Suppressor macrophage (primary cell): ENCODE results near the gene SPN.
A peak's percentile ranks its signal among the peaks of the same experiment; 100 is the strongest.
"Not testable (repeated sequence)": the region's sequence is repeated elsewhere in the genome, so short reads cannot be mapped to it uniquely, and the experiment has no call there.

Experiments
- DNase-seq, 4 experiments: peaks; one replicate each; pipeline ENCODE4 v3.0.0-alpha.2; 2020 to 2022
- total RNA-seq, 17 experiments: gene quantifications; one replicate each; lab custom pipeline; 2026; ENCODE audit warnings: mixed read lengths in 6 of 17, inconsistent platforms in 3 of 17; lab: John Stamatoyannopoulos, UW

The SPN gene, protein sequence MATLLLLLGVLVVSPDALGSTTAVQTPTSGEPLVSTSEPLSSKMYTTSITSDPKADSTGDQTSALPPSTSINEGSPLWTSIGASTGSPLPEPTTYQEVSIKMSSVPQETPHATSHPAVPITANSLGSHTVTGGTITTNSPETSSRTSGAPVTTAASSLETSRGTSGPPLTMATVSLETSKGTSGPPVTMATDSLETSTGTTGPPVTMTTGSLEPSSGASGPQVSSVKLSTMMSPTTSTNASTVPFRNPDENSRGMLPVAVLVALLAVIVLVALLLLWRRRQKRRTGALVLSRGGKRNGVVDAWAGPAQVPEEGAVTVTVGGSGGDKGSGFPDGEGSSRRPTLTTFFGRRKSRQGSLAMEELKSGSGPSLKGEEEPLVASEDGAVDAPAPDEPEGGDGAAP
- 87.3 to 439 (median 251) reads per million in 17 experiments for total RNA-seq

DNA sequence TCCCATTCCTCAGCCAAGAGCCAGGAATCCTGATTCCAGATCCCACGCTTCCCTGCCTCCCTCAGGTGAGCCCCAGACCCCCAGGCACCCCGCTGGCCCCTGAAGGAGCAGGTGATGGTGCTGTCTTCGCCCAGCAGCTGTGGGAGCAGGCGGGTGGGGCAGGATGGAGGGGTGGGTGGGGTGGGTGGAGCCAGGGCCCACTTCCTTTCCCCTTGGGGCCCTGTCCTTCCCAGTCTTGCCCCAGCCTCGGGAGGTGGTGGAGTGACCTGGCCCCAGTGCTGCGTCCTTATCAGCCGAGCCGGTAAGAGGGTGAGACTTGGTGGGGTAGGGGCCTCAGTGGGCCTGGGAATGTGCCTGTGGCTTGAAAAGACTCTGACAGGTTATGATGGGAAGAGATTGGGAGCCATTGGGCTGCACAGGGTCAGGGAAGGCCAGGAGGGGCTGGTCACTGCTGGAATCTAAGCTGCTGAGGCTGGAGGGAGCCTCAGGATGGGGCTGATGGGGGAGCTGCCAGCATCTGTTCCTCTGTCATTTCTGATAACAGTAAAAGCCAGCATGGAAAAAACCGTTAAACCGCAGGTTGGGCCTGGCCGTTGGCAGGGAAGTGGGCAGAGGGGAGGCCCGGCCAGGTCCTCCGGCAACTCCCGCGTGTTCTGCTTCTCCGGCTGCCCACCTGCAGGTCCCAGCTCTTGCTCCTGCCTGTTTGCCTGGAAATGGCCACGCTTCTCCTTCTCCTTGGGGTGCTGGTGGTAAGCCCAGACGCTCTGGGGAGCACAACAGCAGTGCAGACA, at the start of gene SPN:
TSS of gene SPN (plus strand) at position 232 of the 791 bp plus-strand sequence. CDS start at position 714, 482 bp downstream.
- peak; percentile 38 to 78 (median 58) for DNase-seq

GRCh38 chr16:29613307-29614057, 49.6 kb upstream of the SPN start:
- DNase-seq: peak; percentile 90 to 96 (median 95)

DNA sequence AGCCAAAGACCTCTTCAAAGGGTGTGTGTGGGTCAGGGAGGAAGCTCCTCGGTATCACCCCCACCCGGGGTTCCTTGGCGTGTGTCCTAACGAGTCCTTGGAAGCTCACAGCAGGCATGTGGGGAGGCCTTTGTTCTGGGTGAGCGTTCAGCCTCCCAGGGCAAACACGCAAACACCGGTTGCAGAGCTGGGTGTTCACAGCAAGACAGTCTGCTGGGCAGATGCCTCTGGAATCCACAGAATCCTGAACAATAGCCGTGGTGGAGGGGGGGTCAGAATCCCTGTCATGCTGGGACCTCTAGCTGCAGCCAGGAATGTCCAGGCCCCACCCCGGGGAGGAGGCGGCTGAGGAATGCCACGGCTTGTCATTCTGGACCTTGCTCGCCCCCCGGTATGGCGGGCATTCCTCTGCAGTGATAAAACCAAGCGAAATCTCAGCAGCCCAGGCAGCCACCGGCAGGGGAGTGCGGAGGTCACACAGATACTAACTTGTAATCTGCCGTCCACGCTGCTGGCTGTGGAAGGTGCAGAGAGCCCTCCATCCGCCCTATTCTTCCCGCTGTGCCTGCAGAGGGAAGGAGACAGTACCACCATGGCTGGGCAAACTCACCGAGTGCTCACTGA, 48.2 kb upstream of the SPN start:
- DNase-seq: not testable (repeated sequence)

DNA sequence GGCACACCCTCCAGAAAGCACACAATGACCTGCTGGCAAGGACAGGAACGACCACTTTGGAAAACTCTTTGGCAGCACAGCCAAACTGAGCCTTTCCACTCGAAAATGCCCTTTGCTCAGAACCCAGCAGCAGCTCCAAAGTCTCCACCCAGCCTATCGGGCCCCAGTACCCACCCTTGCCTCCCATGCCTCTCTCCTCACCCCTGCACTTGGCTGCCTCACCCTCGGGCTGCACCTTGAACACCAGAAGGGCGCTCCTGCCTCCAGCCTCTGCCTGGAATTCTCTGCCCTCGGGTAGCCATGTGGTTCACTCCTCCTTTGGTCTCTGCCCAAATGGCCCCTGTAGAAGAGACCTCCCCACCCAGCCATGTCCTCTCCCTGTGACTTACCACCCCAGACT, 46.9 kb upstream of the SPN start:
- DNase-seq: not testable (repeated sequence)

GRCh38 chr16:29620591-29620990, 42.5 kb upstream of the SPN start:
- peak in 1 of 4 experiments; percentile 24 for DNase-seq

DNA sequence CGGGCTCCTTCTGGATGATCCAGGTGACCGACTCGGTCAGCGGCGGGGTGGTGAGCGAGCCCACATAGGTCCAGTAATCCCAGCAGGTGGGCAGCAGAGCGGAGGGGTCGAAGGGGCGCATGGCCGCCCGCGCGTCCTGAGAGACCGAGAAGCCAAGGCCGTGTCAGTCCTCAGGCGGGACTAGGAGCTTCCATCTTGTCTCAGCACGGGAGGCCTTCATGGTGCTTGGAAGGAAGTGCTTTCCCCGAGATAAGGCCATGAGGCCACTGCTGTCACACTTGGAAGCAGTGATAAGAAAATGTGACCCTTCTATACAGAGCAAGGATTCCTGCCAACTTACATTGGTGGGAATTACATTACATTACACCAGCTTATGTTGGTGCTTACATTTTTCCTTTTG, 40.3 kb upstream of the SPN start:
- not testable (repeated sequence) for DNase-seq

GRCh38 chr16:29623253-29623652, 39.8 kb upstream of the SPN start:
- not testable (repeated sequence) for DNase-seq

GRCh38 chr16:29625114-29625513, 37.9 kb upstream of the SPN start:
- not testable (repeated sequence) for DNase-seq

DNA sequence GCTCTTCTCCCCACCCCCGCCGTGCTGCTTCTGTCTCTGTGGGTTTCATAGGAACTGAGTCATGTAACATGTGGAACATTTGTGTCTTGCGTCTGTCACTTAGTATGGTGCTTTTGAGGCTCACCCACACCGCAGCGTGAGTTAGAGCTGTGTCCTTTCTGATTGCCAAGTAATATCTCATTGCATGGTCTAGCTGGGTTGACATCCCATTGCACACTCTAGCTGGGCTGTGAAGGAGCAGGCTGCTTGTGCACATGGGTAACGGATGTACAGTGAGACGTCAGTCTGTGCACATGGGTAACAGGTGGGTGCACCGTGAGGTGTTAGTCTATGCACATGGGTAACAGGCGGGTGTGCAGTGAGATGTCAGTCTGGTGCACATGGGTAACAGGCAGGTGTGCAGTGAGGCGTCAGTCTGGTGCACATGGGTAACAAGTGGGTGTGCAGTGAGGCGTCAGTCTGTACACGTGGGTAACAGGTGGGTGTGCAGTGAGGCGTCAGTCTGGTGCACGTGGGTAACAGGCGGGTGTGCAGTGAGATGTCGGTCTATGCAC, 36.2 kb upstream of the SPN start:
- peak; percentile 37 to 66 (median 52) for DNase-seq

GRCh38 chr16:29627661-29628075, 35.4 kb upstream of the SPN start:
- peak in 2 of 4 experiments; percentile 3 to 25 for DNase-seq

DNA sequence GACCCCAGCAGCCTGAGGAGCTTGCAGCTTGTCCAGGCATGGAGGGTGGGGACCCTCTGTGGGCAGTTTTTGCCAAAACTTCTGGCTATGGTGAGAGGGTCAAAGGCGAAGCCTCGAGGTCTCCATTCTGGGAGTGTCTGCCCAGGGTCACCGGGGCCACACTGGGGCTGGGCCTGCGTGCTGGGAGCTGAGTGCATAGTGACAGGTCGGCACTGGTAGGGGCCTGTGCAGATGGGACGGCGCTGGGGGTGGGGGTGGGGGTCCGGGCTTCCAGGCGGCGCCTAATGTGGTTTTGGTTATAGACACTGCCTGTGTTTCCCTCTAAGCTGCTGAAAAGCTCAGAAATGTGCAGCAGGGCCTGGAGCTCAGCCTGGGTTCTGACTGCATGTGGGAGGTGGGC, 34.3 kb upstream of the SPN start:
- not testable (repeated sequence) for DNase-seq

GRCh38 chr16:29629318-29629717, 33.7 kb upstream of the SPN start:
- not testable (repeated sequence) for DNase-seq

DNA sequence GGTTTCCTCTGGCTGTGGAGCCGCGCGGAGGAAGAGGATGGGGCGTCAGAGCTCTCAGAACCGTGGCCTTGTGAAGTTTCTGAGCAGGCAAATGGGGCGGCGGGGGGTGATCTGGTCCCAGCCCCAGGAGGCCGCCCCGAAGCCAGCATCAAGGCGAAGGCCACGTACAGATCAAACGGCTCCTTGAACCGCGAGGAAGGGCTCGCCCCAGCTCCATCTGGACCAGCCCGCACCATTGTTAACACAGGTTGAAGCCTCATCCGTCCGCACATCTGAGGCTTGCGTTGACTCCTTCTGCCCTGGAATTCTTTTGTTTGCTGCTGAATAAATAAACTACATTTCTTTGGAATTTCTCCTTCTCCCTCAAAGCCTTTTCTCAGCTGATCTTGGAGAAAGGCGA, 31.4 kb upstream of the SPN start:
- DNase-seq: not testable (repeated sequence)

DNA sequence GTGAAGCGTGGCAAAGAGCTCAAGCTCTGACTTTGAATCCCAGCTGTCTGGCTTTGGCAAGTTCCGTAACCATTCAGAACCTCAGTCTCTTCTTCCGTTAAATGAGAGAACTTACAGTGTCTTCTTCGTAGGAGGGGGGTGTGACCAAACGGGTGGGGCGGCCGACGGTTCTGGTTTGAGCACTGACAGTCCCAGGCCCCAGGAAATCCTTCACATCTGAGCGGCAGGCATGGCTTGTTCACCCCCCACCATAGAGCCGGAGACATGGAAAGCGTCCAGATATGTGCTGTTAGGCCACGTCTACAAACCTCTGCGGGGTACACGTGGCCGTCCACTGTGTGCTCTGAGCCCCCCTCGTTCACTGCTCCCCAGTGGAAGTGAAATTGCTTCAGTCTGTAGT, 27.1 kb upstream of the SPN start:
- not testable (repeated sequence) for DNase-seq

- not testable (repeated sequence) for DNase-seq
Observed at GRCh38 chr16:29636368-29636767, 26.7 kb upstream of the SPN start.

- DNase-seq: not testable (repeated sequence)
Observed at GRCh38 chr16:29638751-29639150, 24.3 kb upstream of the SPN start.

DNA sequence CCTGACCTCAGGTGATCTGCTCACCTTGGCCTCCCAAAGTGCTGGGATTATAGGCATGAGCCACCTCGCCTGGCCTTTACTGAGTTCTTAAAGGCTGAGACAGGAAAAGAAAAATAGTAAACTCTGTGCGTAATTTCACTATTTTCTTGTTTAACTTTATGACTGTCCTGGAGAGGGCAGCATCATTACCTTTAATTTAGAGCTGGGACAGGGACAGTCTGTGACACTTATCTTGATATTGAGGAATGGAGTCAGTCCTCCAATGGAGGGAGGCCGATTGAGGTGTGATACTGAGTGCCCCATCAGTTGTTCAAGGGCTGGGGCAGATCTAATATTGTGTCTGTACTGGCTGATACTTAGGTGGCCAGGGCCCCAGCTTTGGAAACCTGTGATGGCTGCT, 21.5 kb upstream of the SPN start:
- DNase-seq: peak in 3 of 4 experiments; percentile 36 to 65 (median 51)

DNA sequence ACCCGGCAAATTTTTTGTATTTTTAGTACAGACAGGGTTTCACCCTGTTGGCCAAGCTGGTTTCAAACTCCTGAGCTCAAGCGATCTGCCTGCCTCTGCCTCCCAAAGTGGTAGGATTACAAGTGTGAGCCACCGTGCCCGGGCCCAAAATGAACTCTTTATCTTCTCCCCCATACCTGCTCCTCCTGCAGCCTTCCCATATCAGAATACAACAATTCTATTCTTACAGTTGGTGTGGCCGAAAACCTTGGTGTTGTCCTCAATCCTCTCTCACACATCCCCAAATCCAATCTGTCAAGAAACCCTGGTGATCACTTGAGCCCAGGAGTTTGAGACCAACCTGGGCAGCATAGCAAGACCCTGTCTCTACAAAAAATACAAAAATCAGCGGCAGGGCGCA, 19.5 kb upstream of the SPN start:
- no peak for DNase-seq

DNA sequence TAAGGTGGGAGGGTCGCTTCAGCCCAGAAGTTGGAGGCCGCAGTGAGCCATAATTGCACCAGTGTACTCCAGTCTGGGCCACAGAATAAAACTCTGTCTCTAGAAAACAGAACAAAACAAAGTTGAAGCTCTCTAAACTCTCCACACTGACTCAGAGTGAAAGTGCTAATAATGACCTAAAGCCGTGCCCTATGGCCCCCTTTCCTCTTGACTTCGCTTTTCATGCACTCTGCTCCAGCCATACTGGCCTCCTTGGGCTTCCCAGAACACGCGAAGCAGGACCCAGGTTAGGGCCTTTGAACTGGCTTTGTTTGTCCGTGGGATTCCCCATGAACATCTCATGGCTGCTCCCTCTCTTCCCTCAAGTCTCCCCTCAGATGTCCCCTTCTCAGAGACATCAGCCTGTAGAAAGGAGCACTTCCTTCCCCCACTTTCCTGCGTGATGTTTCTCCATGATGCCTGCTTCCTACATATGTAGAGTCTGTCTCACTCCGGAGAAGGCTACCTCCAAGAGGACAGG, 18.6 kb upstream of the SPN start:
- DNase-seq: peak; percentile 54 to 76 (median 69)

DNA sequence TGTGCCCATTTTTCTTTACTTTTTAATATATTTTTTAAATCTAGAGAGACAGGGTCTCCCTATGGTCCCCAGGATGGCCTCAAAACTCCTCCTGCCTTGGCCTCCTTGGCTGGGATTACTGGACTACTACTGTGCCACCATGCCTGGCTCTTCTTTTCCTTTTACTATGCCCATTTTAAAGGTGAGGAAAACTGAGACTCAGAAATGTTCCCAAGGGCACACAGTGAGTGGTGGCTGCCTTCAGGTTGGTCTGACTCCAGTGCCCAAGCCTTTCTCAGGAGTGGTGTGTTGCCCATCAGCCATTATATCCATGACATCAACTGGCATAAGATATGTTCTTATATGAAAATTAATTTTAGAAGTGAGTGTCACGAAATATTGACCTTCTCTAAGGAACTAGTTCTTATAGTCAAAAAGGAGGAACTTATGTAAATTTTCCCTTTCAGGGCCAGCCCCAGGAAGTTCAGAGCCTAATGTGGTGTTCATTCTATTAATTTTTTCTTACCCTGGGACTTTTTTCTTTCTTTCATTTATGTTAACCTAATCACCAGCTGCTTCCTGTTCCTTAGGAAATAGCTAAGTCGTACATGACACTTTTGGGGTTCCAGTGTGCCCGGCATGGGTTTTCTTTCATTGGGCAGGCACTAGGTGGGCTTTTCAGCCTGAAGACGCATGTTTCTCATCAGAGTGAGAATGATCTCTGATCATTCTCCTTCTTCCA, 17.9 kb upstream of the SPN start:
- peak; percentile 62 to 85 (median 74) for DNase-seq

GRCh38 chr16:29645694-29646187, 17.3 kb upstream of the SPN start:
- peak; percentile 65 to 84 (median 78) for DNase-seq
